Measurements from ENCODE around the gene CACNA2D4. TPM values are rescaled to one million over a fixed set of nuclear protein-coding genes. Genes with fewer than 3 reads are reported as not detected.

The CACNA2D4 gene
- total RNA-seq, 8 experiments from 2014 or later = 0.22 to 2.5 (median 1.1) TPM

DNA sequence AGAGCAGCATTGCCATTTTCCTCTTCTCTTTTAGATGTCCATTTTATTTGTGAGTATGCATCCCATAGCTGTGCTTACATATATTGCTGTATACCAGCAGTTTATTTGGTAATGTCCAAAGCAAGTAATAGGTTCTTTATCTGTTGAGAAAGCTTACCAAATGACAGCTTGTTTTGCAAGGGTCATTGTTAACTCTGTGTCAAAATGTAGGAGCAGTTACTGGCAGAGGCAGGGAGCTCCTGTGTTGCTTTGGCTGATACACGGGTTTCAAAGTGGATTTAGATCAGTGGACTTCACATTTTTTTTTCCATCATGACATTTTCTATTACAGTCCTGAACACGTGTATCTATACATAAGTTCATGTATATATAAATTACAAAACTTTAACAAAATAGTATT, 136.2 kb downstream of the CACNA2D4 start:
- Histone ChIP-seq H3K27ac (no peak overlapping the region), H3K4me1 (replicated peaks in 1 of 2) (peaks cover 0 to 3% of the 10 kb centered on the region in 2 donors), H3K4me3 (no peak overlapping the region)
- in situ Hi-C loops (cut with MboI; ENCODE audit: low pct_unique_long_range_greater_than_20kb in 2 of 9, low sequenced_read_pairs in 9 of 9, unreplicated experiment in 9 of 9) = loop anchor here in 7 of 9 experiments (10.0 to 25.0 kb wide), 4 partner anchors 120 to 155 kb away; partner anchors contain the start of gene WNT5B (in 3 of the 7)
- WGBS, 10 experiments = 64 to 100% (median 80%) methylated on average over 1 to 2 of the region's 2 CpGs; no CpG with 5 or more reads in 1 of the 10 experiments
- no peak for ATAC-seq (replicated peaks in 6 of 8)

GRCh38 chr12:1781772-1782171, 136.7 kb downstream of the CACNA2D4 start:
- Histone ChIP-seq H3K4me1 (replicated peaks in 1 of 2) (peaks cover 2 to 7% of the 10 kb centered on the region in 2 donors), H3K4me3 (no peak overlapping the region), H3K27ac (no peak overlapping the region)
- ATAC-seq (replicated peaks in 6 of 8) = peak in 4 of 8 experiments; percentile 23 to 85 (median 66)
- in situ Hi-C loops (cut with MboI; ENCODE audit: low pct_unique_long_range_greater_than_20kb in 2 of 9, low sequenced_read_pairs in 9 of 9, unreplicated experiment in 9 of 9) = loop anchor here in 7 of 9 experiments (10.0 to 25.0 kb wide), 4 partner anchors 119 to 156 kb away; partner anchors contain the start of gene WNT5B (in 3 of the 7)
- 20 to 100% (median 100%) methylated on average over 1 to 2 of the region's 2 CpGs; no CpG with 5 or more reads in 5 of the 10 experiments for WGBS, 10 experiments

DNA sequence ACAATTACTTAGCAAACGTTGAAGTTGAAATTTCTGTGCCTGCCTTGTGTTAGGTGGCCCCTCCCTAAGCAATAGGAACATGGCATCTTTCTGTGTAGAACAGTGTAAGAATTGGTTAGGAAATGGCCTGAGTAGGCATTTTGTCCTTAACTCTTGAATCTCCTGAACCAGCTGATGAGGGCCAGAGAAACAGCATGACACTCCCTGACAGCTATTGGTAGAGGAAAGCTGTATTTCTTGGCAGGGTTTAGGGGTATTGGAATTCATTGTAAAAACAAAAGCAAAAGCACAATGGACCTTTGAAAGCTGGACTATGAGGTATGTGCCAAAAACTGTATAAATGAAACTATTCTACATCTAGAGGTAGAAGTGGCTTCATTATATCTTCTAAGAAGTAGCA, 138.7 kb downstream of the CACNA2D4 start:
- peaks cover 11 to 19% of the 10 kb centered on the region in 2 donors for H3K4me1 ChIP-seq (replicated peaks in 1 of 2)
- peak in 2 of 8 experiments; percentile 18 to 21 for ATAC-seq (replicated peaks in 6 of 8)

GRCh38 chr12:1778911-1779310, 139.5 kb downstream of the CACNA2D4 start:
- in situ Hi-C loops (cut with MboI; ENCODE audit: low pct_unique_long_range_greater_than_20kb in 2 of 9, low sequenced_read_pairs in 9 of 9, unreplicated experiment in 9 of 9) = loop anchor here in 6 of 9 experiments (25.0 kb wide), 3 partner anchors 117 to 158 kb away; partner anchors contain the start of gene WNT5B (in 3 of the 6)
- H3K4me1 ChIP-seq (replicated peaks in 1 of 2) = peaks cover 11 to 19% of the 10 kb centered on the region in 2 donors
- 51 to 94% (median 85%) methylated on average over 1 to 4 of the region's 4 CpGs for WGBS, 10 experiments
- ATAC-seq (replicated peaks in 6 of 8) = no peak
- no peak overlapping the region for H3K4me3 ChIP-seq
- H3K27ac ChIP-seq = no peak overlapping the region

More for the DNA sequence above, 138.7 kb downstream of the CACNA2D4 start:
- no peak overlapping the region for H3K4me3 ChIP-seq
- in situ Hi-C loops (cut with MboI; ENCODE audit: low pct_unique_long_range_greater_than_20kb in 2 of 9, low sequenced_read_pairs in 9 of 9, unreplicated experiment in 9 of 9) = loop anchor here in 7 of 9 experiments (10.0 to 25.0 kb wide), 4 partner anchors 117 to 158 kb away; partner anchors contain the start of gene WNT5B (in 3 of the 7)
- no peak overlapping the region for H3K27ac ChIP-seq
- 50 to 100% (median 84%) methylated on average over 1 of the region's 1 CpG; no CpG with 5 or more reads in 4 of the 10 experiments for WGBS, 10 experiments

- Histone ChIP-seq H3K27ac (no peak overlapping the region), H3K4me1 (replicated peaks in 1 of 2) (peaks cover 11 to 19% of the 10 kb centered on the region in 2 donors), H3K4me3 (no peak overlapping the region)
- in situ Hi-C loops (cut with MboI; ENCODE audit: low pct_unique_long_range_greater_than_20kb in 2 of 9, low sequenced_read_pairs in 9 of 9, unreplicated experiment in 9 of 9) = loop anchor here in 6 of 9 experiments (25.0 kb wide), 3 partner anchors 115 to 160 kb away; partner anchors contain the start of gene WNT5B (in 3 of the 6)
- WGBS, 10 experiments = 8 to 100% (median 96%) methylated on average over 1 to 5 of the region's 5 CpGs
- no peak for ATAC-seq (replicated peaks in 6 of 8)
Observed at GRCh38 chr12:1777798-1778197, 140.7 kb downstream of the CACNA2D4 start.

DNA sequence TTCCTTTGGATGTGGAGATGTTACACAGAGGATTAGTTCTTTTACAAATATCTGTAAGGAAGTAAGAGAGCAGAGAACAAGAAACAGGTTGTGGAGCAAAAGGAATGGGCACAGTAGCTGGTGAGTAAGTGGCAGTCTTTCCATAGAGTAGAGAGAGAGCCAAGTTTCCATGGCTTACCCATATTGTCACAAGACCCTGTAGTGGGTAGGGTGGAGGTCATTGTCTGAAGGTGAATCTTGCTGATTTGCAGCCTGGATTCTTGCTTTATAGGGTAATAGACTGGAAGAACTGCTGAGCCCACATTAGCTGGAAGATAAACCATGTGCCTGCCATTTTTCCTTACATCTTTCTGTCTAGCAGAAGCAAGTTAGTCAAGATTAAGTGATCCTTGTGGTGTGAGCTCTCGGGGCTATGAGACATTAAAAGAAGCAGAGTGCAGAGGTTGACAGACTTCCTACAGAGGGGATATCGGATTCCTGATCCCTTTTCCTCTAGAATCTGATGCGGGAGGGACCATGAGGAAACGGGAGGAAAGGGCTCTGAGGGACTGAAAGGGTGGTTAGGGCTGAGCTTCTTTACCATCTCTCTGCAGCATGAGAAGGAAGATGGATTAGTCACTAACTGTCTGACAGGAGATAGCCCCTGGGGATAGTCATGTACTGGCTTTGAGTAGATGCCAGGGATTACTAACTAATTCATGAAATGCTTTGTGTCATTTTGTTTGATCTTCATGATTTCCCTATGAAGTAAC, 142.1 kb downstream of the CACNA2D4 start:
- peak; percentile 90 to 97 (median 93) for ATAC-seq (replicated peaks in 6 of 8)
- no peak overlapping the region for H3K4me3 ChIP-seq
- H3K4me1 ChIP-seq (replicated peaks in 1 of 2) = peaks cover 11 to 19% of the 10 kb centered on the region in 2 donors
- 17 to 100% (median 46%) methylated on average over 1 to 3 of the region's 4 CpGs; no CpG with 5 or more reads in 3 of the 10 experiments for WGBS, 10 experiments
- in situ Hi-C loops (cut with MboI; ENCODE audit: low pct_unique_long_range_greater_than_20kb in 2 of 9, low sequenced_read_pairs in 9 of 9, unreplicated experiment in 9 of 9) = loop anchor here in 6 of 9 experiments (25.0 kb wide), 3 partner anchors 114 to 161 kb away; partner anchors contain the start of gene WNT5B (in 3 of the 6)
- H3K27ac ChIP-seq = peak overlapping the region in 1 of 2 donors; percentile 5

DNA sequence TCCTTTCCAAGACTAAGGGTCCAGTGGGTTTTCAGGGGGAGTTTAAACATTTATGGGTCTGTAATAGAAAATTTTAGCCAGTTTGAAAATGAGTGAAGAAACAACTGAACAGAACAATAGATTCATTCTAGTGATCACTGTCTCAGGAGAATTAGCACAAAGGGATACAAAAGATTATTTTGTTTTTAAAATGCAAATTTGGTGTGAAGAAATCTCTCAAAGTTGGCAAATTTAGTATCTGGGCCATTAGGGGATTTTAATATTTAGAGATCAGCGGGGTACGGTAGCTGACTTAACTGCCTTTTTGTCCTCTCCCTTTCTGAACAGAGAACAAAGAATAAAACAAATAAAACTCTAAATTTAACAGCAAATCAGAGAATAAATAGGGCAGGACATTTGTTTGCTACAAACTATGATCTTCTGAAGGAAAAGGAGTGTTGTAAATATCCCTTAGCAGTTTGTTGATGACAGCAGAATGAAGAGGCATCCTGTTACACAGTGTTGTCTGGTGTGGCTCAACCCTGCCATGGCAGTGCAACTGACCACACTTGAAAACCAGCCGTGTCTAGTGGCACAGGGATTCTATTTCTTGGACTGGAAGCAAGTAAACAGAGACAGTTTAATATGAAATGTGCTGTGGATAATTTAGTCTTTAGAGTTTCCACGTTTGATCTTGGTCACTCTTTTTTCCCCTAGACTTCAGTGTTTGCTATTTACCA, 144.4 kb downstream of the CACNA2D4 start:
- H3K4me1 ChIP-seq (replicated peaks in 1 of 2) = peaks cover 11 to 19% of the 10 kb centered on the region in 2 donors
- in situ Hi-C loops (cut with MboI; ENCODE audit: low pct_unique_long_range_greater_than_20kb in 2 of 9, low sequenced_read_pairs in 9 of 9, unreplicated experiment in 9 of 9) = no loop called here
- no peak overlapping the region for H3K4me3 ChIP-seq
- H3K27ac ChIP-seq = no peak overlapping the region
- 16 to 100% (median 90%) methylated on average over 1 to 4 of the region's 4 CpGs for WGBS, 10 experiments
- peak in 4 of 8 experiments; percentile 36 to 65 (median 52) for ATAC-seq (replicated peaks in 6 of 8)

DNA sequence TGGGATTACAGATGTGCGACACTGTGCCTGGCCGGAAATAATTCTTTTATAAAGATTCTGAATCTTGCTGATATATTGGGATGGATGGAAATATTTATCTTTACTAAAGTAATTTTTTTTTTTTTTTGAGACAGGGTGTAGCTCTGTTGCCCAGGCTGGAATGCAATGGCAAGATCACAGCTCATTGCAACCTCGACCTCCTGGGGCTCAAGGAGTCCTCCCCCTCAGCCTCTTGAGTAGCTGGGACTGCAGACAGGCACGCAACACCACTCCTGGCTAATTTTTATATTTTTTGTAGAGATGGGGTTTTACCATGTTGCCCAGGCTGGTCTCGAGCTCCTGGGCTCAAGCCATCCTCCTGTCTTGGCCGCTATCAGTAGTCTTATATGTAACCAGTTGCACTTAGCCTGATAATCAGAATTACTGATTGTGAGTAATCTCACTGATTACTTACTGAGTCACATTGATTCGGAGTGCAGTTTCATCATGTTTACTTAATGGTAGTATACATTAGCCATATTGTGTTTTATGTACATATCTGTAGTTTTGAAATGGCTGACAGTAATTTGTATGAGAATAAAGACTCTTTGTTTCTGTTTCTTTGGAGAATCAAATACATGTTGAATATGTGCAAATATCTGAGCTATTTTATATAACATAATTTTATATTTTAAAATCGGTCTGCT, 148.5 kb downstream of the CACNA2D4 start:
- Histone ChIP-seq H3K4me3 (no peak overlapping the region), H3K27ac (no peak overlapping the region), H3K4me1 (replicated peaks in 1 of 2) (no peaks in the 10 kb centered on the region)
- in situ Hi-C loops (cut with MboI; ENCODE audit: low pct_unique_long_range_greater_than_20kb in 2 of 9, low sequenced_read_pairs in 9 of 9, unreplicated experiment in 9 of 9) = no loop called here
- WGBS, 10 experiments = 63 to 100% (median 80%) methylated on average over 1 to 6 of the region's 8 CpGs; no CpG with 5 or more reads in 1 of the 10 experiments
- ATAC-seq (replicated peaks in 6 of 8) = no peak

DNA sequence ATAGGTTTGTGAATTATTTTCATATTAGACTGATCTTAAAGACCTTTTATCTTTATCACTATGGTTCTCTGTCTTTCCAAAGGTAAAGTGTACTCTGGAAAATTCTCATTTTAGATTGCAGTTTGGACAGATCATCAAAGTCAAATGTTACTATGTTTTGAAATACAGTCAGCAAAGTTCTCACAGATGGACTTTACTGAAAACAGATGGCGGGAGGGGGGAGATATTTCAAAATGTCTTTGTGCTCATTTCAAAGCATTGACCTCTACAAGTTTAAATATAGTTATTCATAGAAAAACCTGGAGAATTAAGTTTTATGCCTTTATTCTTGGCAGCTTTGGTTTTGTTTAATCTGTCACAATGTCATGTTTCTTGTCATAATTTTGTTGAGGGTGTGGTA, 149.8 kb downstream of the CACNA2D4 start:
- no peak overlapping the region for H3K4me3 ChIP-seq
- no peak overlapping the region for H3K27ac ChIP-seq
- no peaks in the 10 kb centered on the region for H3K4me1 ChIP-seq (replicated peaks in 1 of 2)
- ATAC-seq (replicated peaks in 6 of 8) = peak in 1 of 8 experiments; percentile 50
- in situ Hi-C loops (cut with MboI; ENCODE audit: low pct_unique_long_range_greater_than_20kb in 2 of 9, low sequenced_read_pairs in 9 of 9, unreplicated experiment in 9 of 9) = no loop called here
- 67 to 100% (median 86%) methylated on average over 1 of the region's 1 CpG; no CpG with 5 or more reads in 3 of the 10 experiments for WGBS, 10 experiments

DNA sequence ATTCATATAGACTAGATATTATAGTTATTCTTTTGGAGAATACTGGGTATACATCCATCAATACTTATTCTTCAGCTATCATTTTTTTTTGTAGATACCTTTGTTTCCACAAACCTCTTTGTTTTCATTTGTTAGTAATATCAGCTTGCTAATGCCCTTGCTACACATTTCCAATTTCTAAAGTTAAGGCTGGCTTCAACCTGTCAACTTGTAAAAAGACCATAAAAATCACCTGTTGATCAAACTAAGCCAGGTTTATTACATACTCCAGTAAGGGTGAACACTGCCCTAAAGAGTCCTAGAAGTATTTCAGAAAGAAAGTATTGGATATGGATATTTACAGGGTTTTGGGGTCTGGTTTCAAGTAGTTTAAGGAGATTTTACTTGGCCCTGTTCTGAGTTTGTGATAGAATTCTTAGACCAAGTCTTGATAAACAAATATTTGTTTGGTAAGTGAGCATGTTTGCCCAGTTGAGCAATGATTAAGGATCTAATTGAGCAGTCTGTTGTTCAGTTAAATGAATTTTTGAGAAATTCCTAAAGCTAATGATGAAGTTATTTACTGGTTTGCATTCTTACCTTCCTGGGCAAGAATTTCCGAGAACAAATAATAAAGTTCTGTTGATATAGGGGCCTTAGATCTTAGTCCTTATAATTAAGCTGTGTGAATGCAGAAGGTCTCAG, 150.9 kb downstream of the CACNA2D4 start:
- H3K4me1 ChIP-seq (replicated peaks in 1 of 2) = no peaks in the 10 kb centered on the region
- peak in 1 of 8 experiments; percentile 11 for ATAC-seq (replicated peaks in 6 of 8)
- no peak overlapping the region for H3K27ac ChIP-seq
- in situ Hi-C loops (cut with MboI; ENCODE audit: low pct_unique_long_range_greater_than_20kb in 2 of 9, low sequenced_read_pairs in 9 of 9, unreplicated experiment in 9 of 9) = no loop called here
- H3K4me3 ChIP-seq = no peak overlapping the region
- WGBS, 10 experiments = 82 to 100% (median 100%) methylated on average over 1 of the region's 1 CpG; no CpG with 5 or more reads in 4 of the 10 experiments

- WGBS, 10 experiments = 57 to 86% (median 78%) methylated on average over 1 of the region's 1 CpG; no CpG with 5 or more reads in 5 of the 10 experiments
- ATAC-seq (replicated peaks in 6 of 8) = no peak
- no peaks in the 10 kb centered on the region for H3K4me1 ChIP-seq (replicated peaks in 1 of 2)
- no peak overlapping the region for H3K4me3 ChIP-seq
- in situ Hi-C loops (cut with MboI; ENCODE audit: low pct_unique_long_range_greater_than_20kb in 2 of 9, low sequenced_read_pairs in 9 of 9, unreplicated experiment in 9 of 9) = no loop called here
- no peak overlapping the region for H3K27ac ChIP-seq
Observed at GRCh38 chr12:1766110-1766509, 152.3 kb downstream of the CACNA2D4 start.

DNA sequence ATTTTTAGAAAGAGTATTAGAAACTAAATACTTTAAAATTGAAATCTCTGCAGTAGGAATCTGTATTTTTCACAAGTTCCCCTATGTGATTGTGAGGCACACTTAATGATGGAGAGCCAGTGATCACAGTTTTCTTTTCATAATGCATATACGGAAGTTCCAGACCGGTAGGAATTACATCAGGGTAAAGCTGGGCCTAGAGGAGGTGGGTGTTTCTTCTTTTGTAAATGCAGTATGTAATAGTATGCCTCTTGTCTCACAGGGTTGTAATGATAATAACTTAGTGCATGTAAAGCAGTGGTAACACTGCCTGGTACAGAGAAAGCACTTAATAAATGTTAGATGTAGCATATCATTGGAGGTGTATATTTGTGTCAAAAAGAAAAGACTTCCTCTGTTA, 155.3 kb downstream of the CACNA2D4 start:
- in situ Hi-C loops (cut with MboI; ENCODE audit: low pct_unique_long_range_greater_than_20kb in 2 of 9, low sequenced_read_pairs in 9 of 9, unreplicated experiment in 9 of 9) = no loop called here
- no peaks in the 10 kb centered on the region for H3K4me1 ChIP-seq (replicated peaks in 1 of 2)
- ATAC-seq (replicated peaks in 6 of 8) = peak in 3 of 8 experiments; percentile 84 to 90 (median 87)
- no peak overlapping the region for H3K4me3 ChIP-seq
- 0 to 90% (median 59%) methylated on average over 2 of the region's 2 CpGs; no CpG with 5 or more reads in 1 of the 10 experiments for WGBS, 10 experiments
- H3K27ac ChIP-seq = no peak overlapping the region

Data from motor neuron (in vitro differentiated cells).